ENCODE results near the gene SEMA6B.

Gene SEMA6B

DNA sequence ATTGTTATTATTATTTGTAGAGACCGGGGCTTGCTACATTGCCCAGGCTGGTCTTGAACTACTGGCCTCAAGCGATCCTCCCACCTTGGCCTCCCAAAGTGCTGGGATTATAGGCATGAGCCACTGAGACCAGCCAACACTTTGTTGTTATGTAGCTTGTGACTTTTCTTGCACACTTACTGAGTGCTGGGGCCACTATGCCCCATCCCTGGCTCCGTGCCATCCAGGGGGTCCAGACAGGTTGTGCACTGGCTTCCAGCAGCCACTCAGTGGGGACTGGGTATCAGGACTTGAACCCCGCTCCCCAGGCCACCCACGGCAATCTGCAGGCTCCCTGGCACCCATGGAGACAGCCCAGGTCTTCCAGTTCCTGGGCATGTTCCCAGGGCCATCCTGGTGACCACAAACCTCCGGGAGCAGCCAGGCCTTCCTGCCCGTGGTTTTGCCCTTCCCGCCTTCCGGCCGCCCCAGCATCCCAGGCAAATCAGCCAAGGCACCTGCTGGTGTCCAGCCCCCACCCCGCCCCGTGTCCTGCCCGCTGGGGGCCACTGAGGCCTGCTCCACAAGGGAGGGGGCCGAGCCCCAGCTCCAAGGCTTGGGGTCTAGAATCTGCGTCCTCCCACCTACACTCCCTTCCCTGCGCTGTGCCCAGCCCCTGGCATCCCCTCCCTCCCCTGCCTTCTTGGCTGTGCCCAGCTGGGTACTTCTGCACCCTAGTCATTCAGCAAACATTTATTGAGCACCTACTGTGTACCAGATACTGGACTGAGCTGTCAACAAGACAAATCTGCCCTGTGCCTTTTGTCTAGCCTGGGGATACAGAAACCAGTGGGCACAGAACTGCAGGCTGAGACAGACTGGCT lies 23.7 kb upstream of the SEMA6B start:
- Mint-ChIP-seq H3K27ac (no peak overlapping the region), H3K27me3 (peaks cover 86% of the 10 kb centered on the region), H3K36me3 (ENCODE audit: low read depth) (no peaks in the 10 kb centered on the region), H3K4me1 (ENCODE audit: low read depth) (peaks cover 5% of the 10 kb centered on the region), H3K9me3 (no peaks in the 10 kb centered on the region), H3K4me3 (no peak overlapping the region)
- intact Hi-C loops (cut with micrococcal nuclease) = no loop called here

DNA sequence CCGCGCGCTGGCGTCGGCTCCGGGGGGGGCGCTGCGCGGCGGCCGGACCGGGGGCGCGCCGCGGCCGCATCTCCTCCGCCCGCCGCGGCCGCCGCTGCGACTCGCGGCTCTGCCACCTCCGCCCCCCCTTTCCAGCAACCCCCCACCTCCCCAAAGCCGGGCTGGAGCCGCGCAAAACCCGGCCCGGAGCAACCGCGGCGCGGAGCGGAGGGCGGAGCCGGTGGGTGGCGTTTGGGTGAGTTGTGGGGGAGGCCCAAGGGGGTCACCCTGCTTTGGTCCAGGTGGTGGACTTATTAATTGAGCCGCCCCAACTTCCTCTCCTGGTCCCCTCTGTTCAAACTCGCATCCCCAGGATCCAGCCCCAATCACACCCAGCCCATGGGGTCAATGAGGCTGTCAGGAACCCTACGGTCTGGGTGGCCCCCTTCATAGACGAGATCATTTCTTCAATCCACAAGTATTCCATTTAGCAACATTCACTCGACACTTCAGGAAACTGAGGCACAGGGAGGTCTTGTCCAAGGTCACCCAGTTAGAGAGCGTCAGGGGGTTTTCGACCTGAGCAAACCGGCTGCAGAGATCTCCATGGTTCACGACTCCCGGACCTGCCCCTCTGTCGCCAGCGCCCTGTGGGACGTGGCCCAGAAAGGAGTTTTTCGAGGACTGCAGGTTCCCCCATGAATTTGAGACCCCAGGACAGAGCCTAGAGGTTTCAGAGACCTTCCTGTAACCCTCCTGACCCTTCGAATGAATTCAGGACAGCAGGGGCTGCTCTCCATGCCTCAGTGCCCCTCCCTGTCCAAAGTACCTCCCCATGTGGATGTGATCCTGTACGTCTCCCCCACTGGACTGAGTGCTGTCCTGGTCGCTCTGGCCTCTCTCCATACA lies 22.4 kb upstream of the SEMA6B start:
- peaks cover 5% of the 10 kb centered on the region for H3K4me1 Mint-ChIP-seq (ENCODE audit: low read depth)
- peaks cover 89% of the 10 kb centered on the region for H3K27me3 Mint-ChIP-seq
- H3K27ac Mint-ChIP-seq = no peak overlapping the region

DNA sequence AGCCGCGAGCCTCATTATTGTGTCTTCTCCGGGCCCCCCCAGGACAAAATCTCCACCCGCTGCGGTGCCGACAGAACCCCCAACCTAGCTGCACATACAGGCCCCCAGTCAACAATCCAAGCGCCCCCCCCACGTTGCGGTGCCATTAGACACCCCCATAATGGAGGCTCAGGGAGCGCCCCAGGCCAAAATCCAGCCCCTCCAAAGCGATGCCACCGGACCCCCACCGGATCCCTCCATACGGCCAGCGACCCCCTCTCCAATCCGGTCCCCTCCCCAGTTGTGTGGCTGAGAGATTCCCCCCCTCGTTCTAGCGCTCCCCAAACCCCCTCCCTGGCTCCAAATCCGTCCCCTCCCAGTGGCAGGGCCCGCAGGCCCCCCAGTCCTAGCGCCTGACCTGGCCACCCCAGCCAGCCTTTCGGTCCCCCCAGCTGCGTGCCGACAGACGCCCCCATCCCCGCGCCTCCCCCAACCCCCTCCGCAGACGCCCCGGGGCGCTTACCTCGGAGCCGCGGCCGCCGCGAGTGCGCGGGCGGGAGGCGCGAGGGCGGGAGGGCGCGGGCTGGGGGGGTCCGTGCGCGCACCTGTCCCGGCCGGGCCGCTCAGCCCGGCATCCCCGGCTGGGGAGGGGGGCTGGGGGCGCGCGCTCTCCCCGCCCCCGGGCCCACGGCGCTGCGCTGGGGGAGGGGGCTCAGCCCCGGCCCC lies 21.6 kb upstream of the SEMA6B start:
- intact Hi-C loops (cut with micrococcal nuclease) = no loop called here
- H3K4me3 Mint-ChIP-seq = no peak overlapping the region
- peaks cover 12% of the 10 kb centered on the region for H3K4me1 Mint-ChIP-seq (ENCODE audit: low read depth)
- H3K27ac Mint-ChIP-seq = no peak overlapping the region
- peaks cover 88% of the 10 kb centered on the region for H3K27me3 Mint-ChIP-seq
- H3K9me3 Mint-ChIP-seq = no peaks in the 10 kb centered on the region
- H3K36me3 Mint-ChIP-seq (ENCODE audit: low read depth) = no peaks in the 10 kb centered on the region

More for the DNA sequence above, 22.4 kb upstream of the SEMA6B start:
- no peaks in the 10 kb centered on the region for H3K36me3 Mint-ChIP-seq (ENCODE audit: low read depth)
- no peak overlapping the region for H3K4me3 Mint-ChIP-seq
- no peaks in the 10 kb centered on the region for H3K9me3 Mint-ChIP-seq
- intact Hi-C loops (cut with micrococcal nuclease) = no loop called here

DNA sequence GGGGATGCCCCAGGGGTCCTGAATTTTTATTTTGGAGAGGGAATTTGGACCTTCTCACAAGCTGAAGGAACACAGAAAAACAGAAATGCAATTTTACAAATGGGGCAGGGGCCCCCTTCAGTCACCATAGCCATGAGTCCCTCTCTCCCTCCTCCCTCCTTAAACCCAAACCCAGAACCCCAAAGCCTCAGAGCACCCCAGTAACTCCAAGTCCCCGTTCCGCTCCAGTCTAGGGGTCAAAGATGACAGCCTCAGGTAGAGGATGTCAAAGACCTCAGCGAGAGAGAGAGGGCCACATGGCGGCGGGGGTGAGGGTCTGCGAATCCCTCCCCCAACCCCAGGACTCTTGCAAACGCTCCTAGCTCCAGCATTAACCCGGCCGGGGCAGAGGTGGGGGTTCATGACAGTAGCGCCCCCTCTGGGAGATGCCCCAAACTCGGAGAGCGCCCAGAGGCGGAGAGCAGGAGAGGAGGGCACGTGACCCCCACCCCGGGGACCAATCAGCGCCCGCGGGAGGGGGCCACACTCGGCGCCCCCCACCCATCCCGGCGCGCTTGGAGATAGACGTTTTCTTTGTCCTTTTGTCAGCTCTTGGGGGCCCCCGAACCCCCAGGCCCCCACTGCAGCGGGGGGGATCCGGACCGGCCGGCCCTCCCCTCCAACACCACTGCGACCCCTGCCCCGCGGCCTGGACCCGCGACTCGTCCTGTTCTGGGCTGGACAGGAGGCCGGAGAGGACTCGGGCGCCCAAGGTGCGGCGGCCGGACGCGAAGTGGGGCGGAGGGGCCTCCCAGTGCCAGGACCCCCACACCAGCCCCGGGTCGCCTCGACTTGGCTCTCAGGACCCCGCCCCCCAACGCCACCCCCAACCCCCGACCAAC lies 20.8 kb upstream of the SEMA6B start:
- H3K9me3 Mint-ChIP-seq = no peaks in the 10 kb centered on the region
- H3K4me1 Mint-ChIP-seq (ENCODE audit: low read depth) = peaks cover 20% of the 10 kb centered on the region
- intact Hi-C loops (cut with micrococcal nuclease) = no loop called here
- no peak overlapping the region for H3K27ac Mint-ChIP-seq
- no peaks in the 10 kb centered on the region for H3K36me3 Mint-ChIP-seq (ENCODE audit: low read depth)
- peaks cover 85% of the 10 kb centered on the region for H3K27me3 Mint-ChIP-seq
- H3K4me3 Mint-ChIP-seq = no peak overlapping the region

DNA sequence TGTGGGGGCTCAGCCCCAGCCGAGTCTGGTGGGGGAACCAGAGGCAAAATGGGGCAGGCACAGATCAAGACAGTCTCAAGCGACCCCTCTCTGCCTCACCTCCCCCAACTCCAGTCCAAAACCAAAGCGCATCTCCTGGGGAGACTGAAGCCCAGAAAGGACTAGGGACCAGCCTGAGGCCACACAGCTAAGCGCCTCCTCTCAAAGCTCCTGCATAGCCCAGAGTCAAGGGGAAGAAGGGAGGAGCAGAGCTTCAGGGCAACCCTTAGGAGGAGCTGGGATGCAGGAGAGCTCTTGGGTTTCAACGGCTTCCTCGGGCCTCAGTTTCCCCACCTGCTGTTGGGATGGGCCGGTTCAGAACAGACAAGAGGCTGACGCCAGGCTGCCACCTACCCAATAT lies 19.9 kb upstream of the SEMA6B start:
- peaks cover 27% of the 10 kb centered on the region for H3K4me1 Mint-ChIP-seq (ENCODE audit: low read depth)
- no peak overlapping the region for H3K4me3 Mint-ChIP-seq
- no peaks in the 10 kb centered on the region for H3K36me3 Mint-ChIP-seq (ENCODE audit: low read depth)
- intact Hi-C loops (cut with micrococcal nuclease) = no loop called here
- peaks cover 84% of the 10 kb centered on the region for H3K27me3 Mint-ChIP-seq
- no peak overlapping the region for H3K27ac Mint-ChIP-seq
- no peaks in the 10 kb centered on the region for H3K9me3 Mint-ChIP-seq

DNA sequence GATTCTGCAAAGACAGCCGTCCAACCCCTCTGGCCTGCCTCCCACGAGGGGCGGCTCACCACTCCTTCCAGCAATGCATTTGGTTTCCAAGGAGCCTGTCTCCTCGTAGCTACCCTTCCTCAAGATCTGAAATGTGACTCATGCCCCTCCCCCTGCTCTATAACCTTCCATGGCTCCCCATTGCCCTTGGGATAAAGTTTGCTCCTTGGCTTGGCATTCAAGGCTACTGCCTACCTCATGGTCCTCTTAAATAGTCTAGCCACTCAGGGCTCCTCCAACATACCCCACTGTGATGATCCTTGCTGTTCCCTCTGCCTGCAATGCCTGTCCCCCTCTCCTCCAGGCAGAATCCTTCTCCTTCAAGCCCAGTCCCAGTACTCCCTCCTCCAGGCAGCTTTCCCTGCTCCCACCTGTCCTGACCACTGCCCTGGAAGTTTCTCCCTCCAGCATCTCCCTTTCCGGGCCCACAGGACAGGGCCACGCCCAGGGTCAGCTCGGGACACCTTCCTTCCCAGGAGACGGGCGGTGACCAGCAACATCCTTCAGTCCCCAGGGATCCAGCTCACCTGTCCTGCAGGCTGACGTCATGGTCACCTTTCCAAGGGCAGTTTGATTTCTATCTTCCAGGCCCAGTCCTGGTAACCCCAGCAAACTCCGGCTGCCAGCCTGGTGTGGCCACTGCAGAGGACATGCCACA lies 19.2 kb upstream of the SEMA6B start:
- H3K27me3 Mint-ChIP-seq = peaks cover 84% of the 10 kb centered on the region
- H3K4me3 Mint-ChIP-seq = no peak overlapping the region
- intact Hi-C loops (cut with micrococcal nuclease) = no loop called here
- H3K4me1 Mint-ChIP-seq (ENCODE audit: low read depth) = peaks cover 27% of the 10 kb centered on the region
- H3K27ac Mint-ChIP-seq = no peak overlapping the region
- H3K36me3 Mint-ChIP-seq (ENCODE audit: low read depth) = no peaks in the 10 kb centered on the region
- no peaks in the 10 kb centered on the region for H3K9me3 Mint-ChIP-seq

DNA sequence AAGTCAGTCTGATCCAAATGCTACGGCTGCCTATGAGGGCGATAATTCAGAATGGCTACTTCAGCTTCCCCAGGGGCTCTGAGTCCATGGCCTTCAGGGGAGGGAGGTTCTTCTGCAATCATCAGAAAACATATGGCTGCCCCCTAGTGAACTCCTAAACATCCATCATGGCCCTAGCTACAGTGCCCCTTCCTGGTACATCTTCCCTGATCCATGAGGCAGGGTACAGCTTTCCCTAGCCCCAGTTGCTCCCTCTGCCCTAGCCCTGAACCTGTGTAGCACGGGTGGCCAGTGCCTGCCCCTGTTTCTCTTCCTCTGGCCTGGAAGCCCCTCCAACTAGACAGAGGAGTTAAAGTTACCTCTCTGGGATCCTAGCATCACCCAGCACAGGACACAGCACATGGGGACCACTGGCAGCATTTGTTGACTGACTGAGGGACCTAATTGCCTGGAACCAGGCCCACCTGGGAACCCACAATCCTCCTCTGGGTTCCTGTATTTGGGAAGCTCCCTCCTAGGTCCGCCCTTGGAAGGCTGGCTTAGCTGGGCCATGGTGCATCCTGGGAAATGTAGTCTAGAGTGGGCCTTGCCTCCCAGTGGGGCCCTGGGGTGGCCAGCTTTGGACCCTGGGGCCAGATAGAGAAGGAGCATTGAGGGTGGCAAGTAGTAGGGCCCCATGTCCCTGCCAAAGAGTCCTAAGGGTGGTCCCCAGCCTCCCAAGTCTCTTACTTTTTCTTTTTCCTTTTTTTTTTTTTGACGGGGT lies 17.7 kb upstream of the SEMA6B start:
- peaks cover 74% of the 10 kb centered on the region for H3K27me3 Mint-ChIP-seq
- no peak overlapping the region for H3K27ac Mint-ChIP-seq
- no peaks in the 10 kb centered on the region for H3K9me3 Mint-ChIP-seq
- H3K36me3 Mint-ChIP-seq (ENCODE audit: low read depth) = no peaks in the 10 kb centered on the region
- no peak overlapping the region for H3K4me3 Mint-ChIP-seq
- peaks cover 27% of the 10 kb centered on the region for H3K4me1 Mint-ChIP-seq (ENCODE audit: low read depth)
- intact Hi-C loops (cut with micrococcal nuclease) = no loop called here

DNA sequence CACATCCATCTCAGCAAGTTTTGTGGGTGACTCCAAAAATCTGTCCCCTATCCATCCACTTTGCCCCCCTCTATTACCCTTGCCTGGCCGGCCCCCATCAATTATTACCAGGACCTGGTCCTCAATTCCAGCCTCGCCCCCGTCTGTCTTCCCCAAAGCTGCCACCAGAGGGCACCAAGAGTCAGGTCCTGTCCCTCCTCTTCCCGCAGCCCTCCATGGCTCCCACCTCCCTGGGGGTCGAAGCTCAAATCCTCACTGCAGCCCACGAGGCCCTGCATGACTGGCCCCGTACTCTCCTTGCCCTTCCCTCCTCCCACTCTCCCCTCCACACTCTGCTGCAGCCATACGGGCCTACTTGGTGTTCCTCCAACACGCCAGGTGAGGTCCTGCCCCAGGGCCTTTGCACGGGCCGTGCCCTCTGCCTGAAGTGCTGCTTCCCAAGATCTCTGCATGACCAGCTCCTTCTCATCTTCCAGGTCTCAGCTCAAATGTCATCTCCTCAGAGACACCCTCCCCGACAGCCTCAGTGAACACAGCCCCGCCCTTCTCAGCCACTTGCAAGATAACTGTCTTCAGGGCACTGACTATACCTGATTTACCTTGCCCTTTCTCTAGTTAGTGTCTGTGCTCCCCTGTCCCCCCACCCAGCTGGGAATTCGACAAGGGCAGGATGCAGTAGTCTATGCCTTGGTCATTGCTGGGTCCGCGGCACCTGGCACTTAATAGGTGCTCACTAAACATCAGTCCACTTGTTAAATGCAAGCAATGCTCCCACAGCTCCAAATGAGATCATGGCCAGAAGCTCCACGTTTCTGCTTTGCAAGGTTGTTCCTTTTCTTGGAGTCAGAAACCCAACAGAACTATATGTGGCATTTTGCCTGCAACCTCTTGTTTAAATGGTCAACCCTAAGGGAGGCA lies 16.8 kb upstream of the SEMA6B start:
- no peak overlapping the region for H3K27ac Mint-ChIP-seq
- no peak overlapping the region for H3K4me3 Mint-ChIP-seq
- H3K27me3 Mint-ChIP-seq = peaks cover 68% of the 10 kb centered on the region
- no peaks in the 10 kb centered on the region for H3K36me3 Mint-ChIP-seq (ENCODE audit: low read depth)
- H3K9me3 Mint-ChIP-seq = no peaks in the 10 kb centered on the region
- H3K4me1 Mint-ChIP-seq (ENCODE audit: low read depth) = peaks cover 22% of the 10 kb centered on the region
- intact Hi-C loops (cut with micrococcal nuclease) = loop anchor here (1.0 kb wide), 1 partner anchor 57 kb away; no protein-coding TSS in a partner anchor

DNA sequence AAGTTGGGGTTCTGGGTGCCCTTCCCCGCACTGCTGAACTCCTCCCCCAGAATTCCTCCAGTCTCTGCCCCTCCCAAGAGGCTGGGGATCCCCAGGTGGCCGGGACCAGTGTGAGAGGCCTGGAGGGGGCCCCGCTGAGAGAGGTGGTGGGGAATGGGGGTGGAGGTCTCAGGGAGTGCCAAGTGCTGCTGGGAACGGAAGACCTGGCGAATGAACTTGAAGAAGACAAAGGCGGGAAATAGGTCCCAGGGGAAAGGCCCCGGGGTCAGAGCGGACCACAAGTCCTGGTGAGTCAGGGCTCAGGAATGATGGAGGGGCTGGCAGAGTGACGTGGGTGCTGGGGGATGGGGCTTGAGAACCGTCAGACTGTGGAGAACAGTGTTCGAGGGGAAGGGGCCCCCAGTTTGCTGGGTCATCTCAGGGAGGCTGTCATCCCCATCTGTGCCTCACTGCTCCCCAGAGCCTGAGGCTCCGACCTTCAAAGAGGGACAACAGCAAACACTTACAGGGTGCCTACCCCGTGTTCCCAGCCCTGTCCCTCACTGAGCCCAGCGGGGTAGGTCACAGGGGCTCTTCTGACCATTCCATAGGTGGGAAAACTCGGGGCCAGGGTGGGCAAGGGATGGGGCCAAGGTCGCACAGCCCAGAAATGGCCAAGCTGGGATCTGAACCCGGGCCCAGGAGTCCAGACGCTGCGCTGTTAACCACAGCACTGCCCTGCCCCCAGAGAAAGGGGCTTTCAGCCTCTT lies 16.0 kb upstream of the SEMA6B start:
- Mint-ChIP-seq H3K36me3 (ENCODE audit: low read depth) (no peaks in the 10 kb centered on the region), H3K4me1 (ENCODE audit: low read depth) (peaks cover 22% of the 10 kb centered on the region), H3K27ac (no peak overlapping the region), H3K27me3 (peaks cover 63% of the 10 kb centered on the region), H3K4me3 (no peak overlapping the region), H3K9me3 (no peaks in the 10 kb centered on the region)
- intact Hi-C loops (cut with micrococcal nuclease) = loop anchor here (1.0 kb wide), 1 partner anchor 58 kb away; no protein-coding TSS in a partner anchor

DNA sequence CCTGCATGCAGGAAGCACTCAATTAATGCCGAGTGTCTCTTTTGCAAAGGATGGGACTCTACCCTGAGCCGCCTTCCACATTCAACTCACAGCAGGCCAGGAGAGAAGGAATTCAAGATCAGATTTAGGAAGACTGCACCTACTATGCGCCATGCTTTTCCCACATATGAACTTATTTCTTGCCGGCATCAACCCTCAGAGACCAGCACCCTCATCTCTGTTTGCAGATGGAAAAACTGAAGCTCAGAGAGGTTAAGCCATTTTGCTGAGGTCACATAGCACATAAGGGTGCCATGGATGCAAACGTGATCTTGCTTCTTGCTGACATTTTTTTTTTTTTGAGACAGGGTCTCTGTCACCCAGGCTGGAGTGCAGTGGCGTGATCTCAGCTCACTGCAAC lies 14.2 kb upstream of the SEMA6B start:
- Mint-ChIP-seq H3K27ac (no peak overlapping the region), H3K4me1 (ENCODE audit: low read depth) (peaks cover 33% of the 10 kb centered on the region), H3K27me3 (peaks cover 45% of the 10 kb centered on the region), H3K4me3 (no peak overlapping the region), H3K36me3 (ENCODE audit: low read depth) (no peaks in the 10 kb centered on the region), H3K9me3 (no peaks in the 10 kb centered on the region)
- intact Hi-C loops (cut with micrococcal nuclease) = no loop called here

DNA sequence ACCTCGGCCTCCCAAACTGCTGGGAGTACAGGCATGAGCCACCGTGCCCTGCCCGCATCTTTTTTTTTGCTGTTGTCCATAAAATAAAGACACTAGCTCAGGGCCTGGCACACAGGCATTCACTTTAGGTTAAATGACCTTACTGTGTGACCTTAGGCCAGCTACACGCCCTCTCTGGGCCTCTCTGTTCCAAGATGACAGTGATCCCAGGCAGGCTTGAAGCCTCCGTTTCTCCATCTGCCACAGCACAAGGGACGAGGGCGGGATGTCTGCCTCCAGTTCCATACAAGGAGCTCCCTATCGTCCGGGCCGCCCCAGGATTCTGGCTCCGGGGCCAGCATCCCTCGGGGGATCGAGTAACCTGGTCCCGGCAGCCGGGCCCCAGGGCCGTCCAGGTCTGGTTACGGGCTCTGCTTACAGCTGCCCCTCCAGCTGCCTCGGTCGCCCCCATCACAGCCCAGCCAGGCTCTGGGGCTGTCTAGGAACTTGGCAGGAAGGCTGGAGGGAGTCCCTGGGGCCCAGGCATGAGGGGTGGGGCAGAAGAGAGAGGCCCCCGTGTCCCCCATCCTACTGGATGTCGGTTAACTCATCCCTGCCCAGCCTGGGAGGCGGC lies 11.9 kb upstream of the SEMA6B start:
- no peak overlapping the region for H3K4me3 Mint-ChIP-seq
- H3K27ac Mint-ChIP-seq = no peak overlapping the region
- H3K36me3 Mint-ChIP-seq (ENCODE audit: low read depth) = no peaks in the 10 kb centered on the region
- intact Hi-C loops (cut with micrococcal nuclease) = no loop called here
- peaks cover 48% of the 10 kb centered on the region for H3K4me1 Mint-ChIP-seq (ENCODE audit: low read depth)
- H3K27me3 Mint-ChIP-seq = peaks cover 26% of the 10 kb centered on the region
- no peaks in the 10 kb centered on the region for H3K9me3 Mint-ChIP-seq

All from dendritic cell treated with granulocyte-macrophage colony-stimulating factor and Interleukin-4, amounts not matched to agents 40 ng/mL and 50 ng/mL, for 4 days (primary cell).